B cell (primary cell): ENCODE measurements around the gene XPO5.

Source experiments
- CTCF ChIP-seq: fragments of 200-600 bp; IDR thresholded peaks from one replicate; pipeline ENCODE4 v1.8.0; 2022; ENCODE audit warnings: antibody characterized with exemption, mild to moderate bottlenecking
- EZH2 ChIP-seq: IDR thresholded peaks from 2 replicates; pipeline ENCODE4 v1.6.1; 2012; ENCODE audit warnings: borderline replicate concordance, low read depth, mild to moderate bottlenecking, moderate library complexity, low read length; ENCODE audit not compliant: insufficient read depth, poor library complexity, severe bottlenecking

GRCh38 chr6:43522547-43523261, 53.1 kb downstream of the XPO5 start:
- no peak for TF ChIP-seq CTCF
- TF ChIP-seq EZH2, result no peak
